BJ (cell line): Measurements from ENCODE around the gene OXA1L. TPM values are rescaled to one million over a fixed set of nuclear protein-coding genes. Genes with fewer than 3 reads are reported as not detected.

Experiments used
- CTCF ChIA-PET: fragments of 350-600 bp; formaldehyde crosslinking; extraction: SDS; loops from one replicate; lab custom pipeline; 2021; ENCODE audit warnings: antibody characterized with exemption, inconsistent platforms; lab: Yijun Ruan, JAX
- POLR2A ChIA-PET: fragments of 300-600 bp; sonication (Branson Sonifier 250); formaldehyde crosslinking; extraction: SDS; loops from one replicate; lab custom pipeline; 2021; ENCODE audit warnings: antibody characterized with exemption; lab: Charles Lee
- DNase-seq: peaks from one replicate; pipeline ENCODE4 v3.0.0-alpha.2; 2011; ENCODE audit warnings: low read depth
- H3K27me3 ChIP-seq: 2 replicates; pipeline ENCODE4 v1.6.0; 2011; ENCODE audit warnings: low read length; ENCODE audit not compliant: control insufficient read depth, insufficient read depth
- H3K36me3 ChIP-seq: 2 replicates; pipeline ENCODE4 v1.5.1; 2011; ENCODE audit warnings: low read length; ENCODE audit not compliant: control insufficient read depth, insufficient read depth
- H3K4me3 ChIP-seq: 2 replicates; pipeline ENCODE4 v1.5.1; 2011; ENCODE audit warnings: low read depth, mild to moderate bottlenecking, control low read depth, low read length
- polyA plus RNA-seq: library from polyadenylated mRNA; depleted of rRNA; stranded (reverse); fragments of >200 nt; gene quantifications from 2 replicates; pipeline ENCODE4 v1.2.3, GENCODE V29; 2011
- TF ChIP-seq, protein P1 (sequence below): IDR thresholded peaks from 2 replicates; pipeline ENCODE4 v1.5.1; 2011; ENCODE audit warnings: low read depth, mild to moderate bottlenecking, control low read depth, inconsistent platforms, low read length, moderate library complexity; ENCODE audit not compliant: insufficient read depth

Gene OXA1L
- polyA plus RNA-seq, 1 experiment, result 191 TPM

GRCh38 chr14:22739423-22739822 lies 27.1 kb upstream of the OXA1L start:
- POLR2A ChIA-PET, result no interaction called here

DNA sequence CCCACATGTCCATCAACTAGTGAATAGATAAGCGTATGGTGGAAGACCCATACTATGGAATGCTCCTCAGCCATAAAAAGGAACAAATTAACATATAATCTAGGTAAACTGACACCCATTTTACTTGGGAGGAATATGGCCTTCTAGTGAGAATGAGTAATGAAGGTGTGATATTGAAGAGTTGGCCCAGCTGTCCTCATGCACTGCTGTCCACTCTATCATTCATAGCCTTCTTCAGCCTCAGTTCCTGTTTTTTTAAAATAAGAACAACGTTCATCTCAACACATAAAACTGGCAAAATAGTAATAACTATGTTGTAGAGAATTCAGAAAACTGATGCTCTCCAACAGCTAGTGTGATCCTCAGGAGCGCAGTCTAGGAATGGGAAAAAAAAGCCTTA lies 26.5 kb upstream of the OXA1L start:
- ChIA-PET CTCF (interaction anchor here (1.4 kb wide), 1 partner anchor 10 kb away, joined by 3 read pairs; no protein-coding TSS in a partner anchor), POLR2A (no interaction called here)
- Histone ChIP-seq H3K36me3 (no peaks in the 10 kb centered on the region), H3K4me3 (no peak overlapping the region), H3K27me3 (no peaks in the 10 kb centered on the region)
- TF ChIP-seq, protein P1, sequence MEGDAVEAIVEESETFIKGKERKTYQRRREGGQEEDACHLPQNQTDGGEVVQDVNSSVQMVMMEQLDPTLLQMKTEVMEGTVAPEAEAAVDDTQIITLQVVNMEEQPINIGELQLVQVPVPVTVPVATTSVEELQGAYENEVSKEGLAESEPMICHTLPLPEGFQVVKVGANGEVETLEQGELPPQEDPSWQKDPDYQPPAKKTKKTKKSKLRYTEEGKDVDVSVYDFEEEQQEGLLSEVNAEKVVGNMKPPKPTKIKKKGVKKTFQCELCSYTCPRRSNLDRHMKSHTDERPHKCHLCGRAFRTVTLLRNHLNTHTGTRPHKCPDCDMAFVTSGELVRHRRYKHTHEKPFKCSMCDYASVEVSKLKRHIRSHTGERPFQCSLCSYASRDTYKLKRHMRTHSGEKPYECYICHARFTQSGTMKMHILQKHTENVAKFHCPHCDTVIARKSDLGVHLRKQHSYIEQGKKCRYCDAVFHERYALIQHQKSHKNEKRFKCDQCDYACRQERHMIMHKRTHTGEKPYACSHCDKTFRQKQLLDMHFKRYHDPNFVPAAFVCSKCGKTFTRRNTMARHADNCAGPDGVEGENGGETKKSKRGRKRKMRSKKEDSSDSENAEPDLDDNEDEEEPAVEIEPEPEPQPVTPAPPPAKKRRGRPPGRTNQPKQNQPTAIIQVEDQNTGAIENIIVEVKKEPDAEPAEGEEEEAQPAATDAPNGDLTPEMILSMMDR, result no peak
- DNase-seq, result no peak

More at GRCh38 chr14:22739423-22739822, 27.1 kb upstream of the OXA1L start:
- TF ChIP-seq, protein P1, result no peak
- Histone ChIP-seq H3K4me3 (no peak overlapping the region), H3K36me3 (no peaks in the 10 kb centered on the region), H3K27me3 (no peaks in the 10 kb centered on the region)
- DNase-seq, result no peak
- CTCF ChIA-PET, result interaction anchor here (1.4 kb wide), 1 partner anchor 11 kb away, joined by 3 read pairs; no protein-coding TSS in a partner anchor

- no peak overlapping the region for H3K4me3 ChIP-seq
- DNase-seq, result no peak
- no peaks in the 10 kb centered on the region for H3K36me3 ChIP-seq
- ChIA-PET POLR2A (no interaction called here), CTCF (no interaction called here)
- H3K27me3 ChIP-seq, result peaks cover 3% of the 10 kb centered on the region; the same call in 1 of the 2 replicates
- TF ChIP-seq, protein P1, result no peak
These were observed 18.7 kb upstream of the OXA1L start for GRCh38 chr14:22747769-22748168.

GRCh38 chr14:22748206-22748605 lies 18.3 kb upstream of the OXA1L start:
- Histone ChIP-seq H3K36me3 (no peaks in the 10 kb centered on the region), H3K4me3 (no peak overlapping the region), H3K27me3 (peaks cover 3% of the 10 kb centered on the region; the same call in 1 of the 2 replicates)
- ChIA-PET CTCF (no interaction called here), POLR2A (no interaction called here)
- TF ChIP-seq, protein P1, result no peak
- DNase-seq, result no peak

GRCh38 chr14:22748631-22749068 lies 17.8 kb upstream of the OXA1L start:
- no peak overlapping the region for H3K4me3 ChIP-seq
- H3K36me3 ChIP-seq, result no peaks in the 10 kb centered on the region
- DNase-seq, result no peak
- POLR2A ChIA-PET, result no interaction called here
- TF ChIP-seq, protein P1, result no peak
- CTCF ChIA-PET, result no interaction called here
- H3K27me3 ChIP-seq, result peaks cover 3% of the 10 kb centered on the region; the same call in 1 of the 2 replicates
